Activated CD8-positive, alpha-beta memory T cell treated with anti-CD3 and anti-CD28 coated beads for 48 hours (primary cell): ENCODE results near the gene ANKS1B.
"Not testable (repeated sequence)": the region's sequence is repeated elsewhere in the genome, so short reads cannot be mapped to it uniquely, and the experiment has no call there.

ENCODE experiments used
- DNase-seq, 3 experiments: peaks; one replicate each; pipeline ENCODE4 v3.0.0-alpha.2; 2020; ENCODE audit warnings: low read depth in 2 of 3, low spot score in 2 of 3

The ANKS1B gene

DNA sequence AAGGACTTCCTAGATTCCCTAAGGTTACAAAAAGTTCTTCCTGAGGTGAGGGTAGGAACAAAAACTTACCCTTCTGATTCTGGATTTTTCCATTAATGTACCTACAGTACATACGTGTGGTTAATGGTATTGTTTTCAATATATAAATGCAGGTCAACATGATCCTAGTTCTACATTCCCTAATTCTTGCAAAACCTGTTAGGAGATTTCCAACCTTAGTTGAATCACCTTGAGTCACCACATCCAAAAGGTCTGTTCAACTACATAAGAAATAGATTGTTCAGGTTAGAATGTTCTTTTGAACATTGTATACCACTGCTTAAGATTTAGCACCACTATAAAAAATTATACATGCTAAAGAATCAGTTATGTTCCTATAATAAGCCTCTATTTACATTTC lies 218.3 kb downstream of the ANKS1B start:
- DNase-seq, result no peak

DNA sequence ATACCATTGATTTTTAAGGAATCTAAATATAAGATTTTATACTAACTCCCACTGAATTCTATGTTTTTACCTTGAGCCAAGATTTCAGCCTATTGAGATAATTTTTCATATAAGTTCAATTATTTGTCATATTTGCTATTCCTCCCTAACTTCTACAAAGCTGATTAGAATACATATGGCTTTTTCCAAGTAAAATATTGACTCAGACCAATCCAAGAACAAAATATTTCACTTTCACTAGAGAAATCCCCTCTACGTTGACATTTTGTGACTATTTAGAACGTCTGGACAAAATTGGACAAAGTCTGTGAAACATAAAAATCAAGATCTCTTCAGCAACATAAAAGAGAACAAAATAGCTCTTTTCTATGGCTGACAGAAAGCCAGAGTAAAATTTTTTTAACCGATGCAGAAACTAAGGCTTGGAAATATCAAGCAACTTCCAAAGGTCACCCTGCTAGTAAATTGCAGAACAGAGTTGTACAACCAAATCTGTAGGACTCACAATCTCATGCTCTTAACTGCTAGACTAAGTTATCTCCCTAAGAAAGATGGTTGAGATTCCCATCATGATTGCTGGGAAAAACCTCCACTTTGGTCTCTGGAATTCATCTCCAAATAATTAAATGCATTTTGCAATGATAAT lies 219.1 kb downstream of the ANKS1B start:
- DNase-seq, result no peak

DNA sequence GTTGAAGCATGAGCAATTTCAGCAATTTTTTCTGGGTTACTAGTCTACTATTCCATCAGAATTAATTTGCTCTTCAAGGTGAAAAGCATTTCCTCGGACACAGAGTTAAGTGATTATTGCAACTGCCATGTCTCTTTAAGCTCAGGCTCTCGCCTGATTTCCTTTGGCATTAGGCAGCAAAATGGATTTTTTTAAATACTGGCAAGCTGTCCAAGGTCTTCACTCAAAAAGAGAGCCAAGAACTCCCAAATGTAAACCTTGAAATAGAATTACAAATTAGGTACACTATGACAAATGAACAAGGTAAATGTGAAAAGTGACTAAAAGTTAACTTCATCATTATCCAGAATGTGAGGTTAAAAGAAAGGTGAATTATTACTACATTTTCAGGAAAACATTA lies 225.3 kb downstream of the ANKS1B start:
- DNase-seq, result no peak

DNA sequence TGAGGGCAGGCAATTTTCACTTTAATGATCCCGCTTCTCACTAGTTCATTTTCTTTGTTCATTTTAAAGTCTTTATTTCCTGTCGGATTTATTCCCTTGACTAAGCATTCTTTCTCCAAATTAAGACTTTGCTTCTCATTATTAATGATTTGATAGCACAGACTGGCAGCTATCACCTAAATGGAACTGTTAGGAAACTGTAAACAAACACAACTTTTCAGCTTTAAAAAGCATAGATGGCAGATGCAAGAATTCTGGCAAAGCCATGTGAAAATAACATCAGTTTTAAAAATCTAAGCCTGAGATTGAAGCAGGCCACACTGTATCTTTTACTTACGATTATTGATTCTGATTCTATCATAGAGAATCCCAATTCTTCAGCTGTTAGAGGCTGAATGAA lies 225.7 kb downstream of the ANKS1B start:
- DNase-seq, result no peak

DNA sequence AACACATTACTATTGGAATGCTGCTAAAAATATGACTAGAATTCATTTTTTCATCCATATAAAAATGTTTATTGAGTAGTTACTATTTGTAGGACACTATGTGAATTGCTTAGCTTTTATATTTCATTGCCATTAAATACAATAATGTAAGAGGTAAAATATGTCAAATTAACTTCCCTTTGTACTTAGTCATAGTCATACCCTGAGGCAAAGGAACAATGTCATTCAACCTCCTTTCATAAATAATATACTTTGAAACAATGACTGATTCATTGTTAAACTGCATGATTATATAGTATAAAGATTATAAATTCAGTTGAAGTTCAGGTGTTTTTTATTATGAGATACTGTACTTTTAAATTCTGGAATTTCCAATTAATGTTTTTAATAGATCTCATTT lies 232.0 kb downstream of the ANKS1B start:
- no peak for DNase-seq

DNA sequence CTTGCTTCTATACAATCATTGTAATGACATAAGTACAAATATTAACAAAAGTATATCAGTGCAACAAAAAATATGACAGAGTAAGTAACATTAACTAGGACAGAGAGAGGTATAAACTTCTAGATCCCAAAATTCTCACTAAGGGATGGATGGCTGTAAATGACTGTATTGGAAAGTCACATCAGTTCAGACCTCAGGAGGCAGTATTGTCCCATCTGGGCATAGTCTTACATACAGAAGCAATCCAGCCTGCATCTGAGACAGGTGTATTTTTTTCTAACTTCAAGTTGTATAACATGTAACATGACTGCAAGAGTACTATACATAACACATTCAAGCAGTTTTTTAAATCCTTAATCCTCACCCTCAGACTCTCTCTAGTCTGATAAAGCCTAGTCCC lies 238.2 kb downstream of the ANKS1B start:
- no peak for DNase-seq

DNA sequence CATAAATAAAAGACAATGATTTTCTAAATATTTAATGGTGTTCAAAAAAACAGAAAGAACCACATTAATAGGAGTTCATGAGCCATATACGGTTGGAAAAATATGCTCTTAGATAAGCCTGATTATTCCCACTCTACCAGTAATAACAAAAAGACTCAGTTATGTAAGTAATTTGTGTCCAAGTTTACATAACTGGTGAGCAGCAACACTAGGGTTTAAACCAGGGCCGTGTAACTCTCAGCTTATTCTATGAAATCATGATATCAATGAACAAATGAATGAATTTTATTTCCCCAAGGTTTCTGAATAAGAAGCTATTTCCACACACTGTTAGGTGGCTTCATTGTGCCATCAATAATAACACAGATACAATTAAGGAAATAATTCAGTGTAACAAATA lies 238.8 kb downstream of the ANKS1B start:
- no peak for DNase-seq

DNA sequence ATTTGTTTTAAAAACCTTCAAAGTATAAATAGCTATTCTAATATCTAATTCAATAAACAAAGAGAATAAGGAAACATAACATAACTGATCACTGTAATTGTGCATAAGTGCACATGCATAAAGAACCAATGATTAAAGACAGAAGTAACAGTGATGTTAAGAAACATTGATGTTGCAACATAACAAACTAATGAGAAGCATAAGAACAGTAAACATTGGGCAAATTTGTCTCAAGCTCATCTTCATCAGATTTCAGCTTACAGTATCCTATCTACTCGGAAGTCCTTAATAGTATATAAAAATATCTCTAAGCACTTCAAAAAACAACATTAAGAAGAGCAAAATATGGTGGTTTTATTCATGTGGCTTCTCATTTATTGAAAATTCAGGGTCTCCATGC lies 239.6 kb downstream of the ANKS1B start:
- DNase-seq, result no peak

DNA sequence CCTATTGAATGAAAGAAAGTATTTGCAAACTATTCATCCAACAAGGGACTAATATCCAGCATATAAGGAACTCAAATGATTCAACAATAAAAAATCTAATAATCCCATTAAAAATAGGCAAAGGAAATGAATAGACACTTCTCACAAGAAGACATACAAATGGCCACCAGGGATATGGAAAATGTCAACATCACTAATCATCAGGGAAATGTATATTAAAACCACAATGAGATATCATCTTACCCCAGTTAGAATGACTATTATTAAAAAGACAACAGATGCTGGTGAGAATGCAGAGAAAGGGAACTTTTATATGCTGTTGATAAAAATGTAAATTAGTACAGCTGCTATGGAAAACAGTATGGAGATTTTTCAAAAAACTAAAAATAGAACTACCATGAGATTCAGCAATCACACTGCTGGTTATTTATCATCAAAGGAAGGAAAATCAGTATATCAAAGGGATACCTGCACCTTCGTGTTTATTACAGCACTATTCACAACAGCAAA lies 247.9 kb downstream of the ANKS1B start:
- DNase-seq, result no peak

DNA sequence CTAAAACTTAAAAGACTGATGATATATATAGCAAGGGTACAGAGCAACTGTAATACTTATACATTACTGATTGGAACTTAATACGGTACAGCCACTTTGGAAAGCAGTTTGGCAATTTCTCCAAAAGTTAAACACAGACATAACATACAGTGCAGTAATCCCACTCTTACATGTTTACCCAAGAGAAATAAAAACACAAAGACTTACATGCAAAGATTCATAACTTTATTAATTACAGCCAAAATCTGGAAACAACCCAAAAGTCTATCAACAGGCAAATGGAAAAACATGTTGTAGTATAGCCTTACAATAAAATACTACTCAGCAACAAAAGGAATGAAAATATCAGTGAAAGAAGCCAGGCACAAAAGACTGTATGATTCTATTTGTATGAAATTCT lies 252.6 kb downstream of the ANKS1B start:
- no peak for DNase-seq

DNA sequence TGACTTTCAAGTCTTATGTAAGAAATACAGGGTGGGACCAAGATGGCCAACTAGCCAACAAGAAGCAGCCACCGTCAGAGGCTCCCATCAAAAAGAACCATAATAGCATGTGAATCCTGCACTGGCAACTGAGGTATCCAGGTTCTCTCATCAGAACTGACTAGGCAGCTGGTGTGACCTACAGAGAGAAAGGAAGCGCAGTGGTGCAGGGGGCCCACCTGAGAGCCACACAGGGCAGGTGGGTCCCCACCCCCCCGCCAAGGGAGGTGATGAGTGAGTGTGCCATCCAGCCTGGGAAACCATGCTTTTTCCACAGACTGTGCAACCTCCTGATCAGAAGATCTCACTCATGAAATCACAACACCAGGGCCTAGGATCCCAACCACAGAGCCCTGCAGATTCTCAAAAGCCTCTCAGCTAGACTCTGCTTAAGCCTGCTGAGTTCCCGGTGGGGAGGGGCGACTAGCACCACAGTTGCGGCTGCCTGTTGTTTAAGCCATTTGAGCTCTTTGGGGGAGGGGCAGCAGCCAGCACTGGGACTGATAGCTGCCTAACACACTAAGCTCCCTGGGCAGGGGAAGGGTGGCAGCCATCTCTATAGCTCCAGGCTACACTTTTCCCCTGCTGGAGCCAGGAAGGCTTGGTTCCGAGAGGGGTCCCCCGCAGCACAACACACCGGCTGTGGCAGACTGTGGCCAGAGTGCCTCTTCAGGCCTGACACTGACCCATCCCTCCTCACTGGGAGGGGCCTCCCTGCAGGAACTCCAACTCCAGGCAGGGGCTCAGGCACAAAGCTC lies 261.8 kb downstream of the ANKS1B start:
- no peak for DNase-seq

DNA sequence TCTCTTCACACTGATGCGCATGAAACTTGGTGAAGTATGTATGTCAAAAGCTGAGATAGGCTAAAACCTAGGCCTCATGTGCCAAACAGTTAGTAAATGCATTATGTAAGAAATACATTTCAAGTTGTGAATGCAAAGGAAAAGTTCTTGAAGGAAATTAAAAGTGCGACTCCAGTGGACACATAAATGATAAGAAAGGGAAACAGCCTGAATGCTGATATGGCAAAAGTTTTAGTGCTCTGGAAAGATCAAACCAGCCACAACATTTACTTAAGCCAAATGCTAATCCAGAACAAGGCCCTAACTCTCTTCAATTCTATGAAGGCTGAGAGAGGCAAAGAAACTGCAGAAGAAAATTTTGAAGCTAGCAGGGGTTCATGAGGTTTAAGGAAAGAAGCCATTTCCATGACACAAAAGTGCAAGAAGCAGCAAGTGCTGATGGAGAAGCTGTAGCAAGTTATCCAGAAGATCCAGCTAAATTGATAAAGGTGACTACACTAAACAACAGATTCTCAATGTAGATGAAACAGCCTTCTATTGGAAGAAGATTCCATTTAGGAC lies 262.9 kb downstream of the ANKS1B start:
- DNase-seq, result no peak

DNA sequence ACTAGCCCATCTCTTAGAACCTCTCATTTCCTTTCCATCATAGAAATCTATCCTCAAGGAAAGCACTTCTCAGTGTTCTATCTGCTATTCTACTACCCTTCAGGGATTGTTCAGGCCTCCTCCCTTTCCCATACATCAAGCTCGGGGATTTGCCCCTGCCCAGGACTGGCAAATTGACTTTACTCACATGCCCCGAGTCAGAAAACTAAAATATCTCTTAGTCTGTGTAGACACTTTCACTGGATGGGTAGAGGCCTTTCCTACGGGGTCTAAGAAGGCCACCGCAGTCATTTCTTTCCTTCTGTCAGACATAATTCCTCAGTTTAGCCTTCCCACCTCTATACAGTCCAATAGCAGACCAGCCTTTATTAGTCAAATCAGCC lies 264.7 kb downstream of the ANKS1B start:
- DNase-seq, result not testable (repeated sequence)

DNA sequence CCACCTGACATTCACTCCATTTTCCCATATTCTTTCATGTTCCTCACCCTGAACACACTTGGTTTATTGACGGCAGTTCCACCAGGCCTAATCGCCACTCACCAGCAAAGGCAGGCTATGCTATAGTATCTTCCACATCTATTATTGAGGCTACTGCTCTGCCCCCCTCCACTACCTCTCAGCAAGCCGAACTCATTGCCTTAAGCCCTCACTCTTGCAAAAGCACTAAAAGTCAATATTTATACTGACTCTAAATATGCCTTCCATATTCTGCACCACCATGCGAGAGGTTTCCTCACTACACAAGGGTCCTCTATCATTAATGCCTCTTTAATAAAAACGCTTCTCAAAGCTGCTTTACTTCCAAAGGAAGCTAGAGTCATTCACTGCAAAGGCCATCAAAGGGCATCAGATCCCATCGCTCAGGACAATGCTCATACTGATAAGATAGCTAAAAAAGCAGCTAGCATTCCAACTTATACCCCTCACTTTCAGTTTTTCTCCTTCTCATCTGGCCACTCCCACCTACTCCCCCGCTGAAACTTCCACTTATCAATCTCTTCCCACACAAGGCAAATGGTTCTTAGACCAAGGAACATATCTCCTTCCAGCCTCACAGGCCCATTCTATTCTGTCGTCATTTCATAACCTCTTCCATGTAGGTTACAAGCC lies 265.2 kb downstream of the ANKS1B start:
- DNase-seq, result not testable (repeated sequence)

DNA sequence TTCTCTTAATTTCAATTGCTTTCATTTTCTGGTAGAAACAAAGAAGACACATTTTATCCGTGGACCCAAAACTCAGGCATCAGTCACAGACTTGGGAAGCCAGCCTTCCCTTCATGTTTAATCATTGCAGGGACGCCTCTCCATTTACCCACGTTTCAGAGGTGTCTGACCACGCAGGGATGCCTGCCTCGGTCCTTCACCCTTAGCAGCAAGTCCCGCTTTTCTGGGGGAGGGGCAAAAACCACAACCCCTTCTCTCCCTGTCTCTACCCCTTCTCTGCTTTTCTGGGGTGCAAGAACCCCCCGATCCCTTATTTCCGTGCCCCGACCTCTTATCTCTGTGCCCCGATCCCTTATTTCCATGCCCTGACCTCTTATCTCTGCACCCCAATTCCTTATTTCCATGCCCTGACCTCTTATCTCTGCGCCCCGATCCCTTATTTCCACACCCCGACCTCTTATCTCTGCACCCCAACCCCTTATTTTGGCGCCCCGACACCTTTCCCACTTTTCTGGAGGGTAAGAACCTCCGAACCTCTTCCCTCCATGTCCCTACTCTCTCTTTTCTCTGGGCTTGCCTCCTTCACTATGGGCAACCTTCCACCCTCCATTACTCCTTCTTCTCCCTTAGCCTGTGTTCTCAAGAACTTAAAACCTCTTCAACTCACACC lies 268.8 kb downstream of the ANKS1B start:
- DNase-seq, result not testable (repeated sequence)

DNA sequence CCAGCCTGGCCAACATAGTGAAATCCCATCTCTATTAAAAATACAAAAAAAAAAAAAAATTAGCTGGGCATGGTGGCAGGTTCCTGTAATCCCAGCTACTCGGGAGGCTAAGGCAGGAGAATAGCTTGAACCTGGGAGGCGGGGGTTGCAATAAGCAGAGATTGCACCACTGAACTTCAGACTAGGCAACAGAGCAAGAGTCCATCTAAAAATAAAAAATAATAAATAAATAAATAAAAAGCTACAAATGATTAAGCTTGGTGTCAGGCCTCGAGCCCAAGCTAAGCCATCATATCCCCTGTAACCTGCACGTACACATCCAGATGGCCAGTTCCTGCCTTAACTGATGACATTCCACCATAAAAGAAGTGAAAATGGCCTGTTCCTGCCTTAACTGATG lies 269.8 kb downstream of the ANKS1B start:
- not testable (repeated sequence) for DNase-seq

DNA sequence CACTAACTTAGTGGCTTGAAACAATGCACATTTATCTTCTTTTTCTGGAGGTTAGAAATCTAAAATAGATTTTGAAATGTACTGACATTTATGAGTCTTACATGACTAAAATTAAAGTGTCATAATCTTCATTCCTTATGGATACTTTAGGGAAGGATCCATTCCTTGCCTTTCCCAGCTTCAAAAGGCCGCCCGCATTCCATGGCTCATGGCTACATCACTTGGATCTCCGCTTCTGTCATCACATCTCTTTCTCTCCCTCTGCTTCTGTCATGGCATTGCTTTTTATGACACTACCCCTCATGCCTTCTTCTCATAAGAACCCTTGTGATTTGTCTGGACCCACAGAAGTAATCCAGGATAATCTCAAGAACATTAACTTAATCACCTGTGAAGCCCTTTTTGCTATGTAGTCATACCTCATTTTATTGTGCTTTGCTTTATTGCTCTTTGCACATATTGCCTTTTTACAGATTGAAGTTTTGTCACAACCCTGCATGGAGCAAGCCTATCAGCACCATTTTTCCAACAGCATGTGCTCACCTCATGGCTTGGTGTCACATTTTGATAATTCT lies 270.7 kb downstream of the ANKS1B start:
- no peak for DNase-seq

DNA sequence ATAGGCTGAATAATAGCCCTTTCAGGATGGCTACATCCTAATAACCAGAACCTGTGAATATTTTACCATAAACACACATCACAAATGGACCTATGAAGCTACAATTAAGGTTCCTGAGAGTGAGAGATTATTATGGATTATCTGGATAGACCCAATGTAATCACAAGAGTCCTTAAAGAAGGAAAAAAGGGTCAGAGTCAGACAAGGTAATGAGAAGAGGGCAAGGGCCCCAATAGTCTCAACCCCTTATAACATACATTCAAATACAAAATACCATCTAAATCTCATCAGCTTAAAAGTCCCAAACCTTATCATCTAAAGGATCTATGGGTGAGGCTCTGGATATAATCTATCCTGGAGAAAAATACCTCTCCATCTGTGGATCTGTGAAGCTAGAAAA lies 272.5 kb downstream of the ANKS1B start:
- no peak for DNase-seq

DNA sequence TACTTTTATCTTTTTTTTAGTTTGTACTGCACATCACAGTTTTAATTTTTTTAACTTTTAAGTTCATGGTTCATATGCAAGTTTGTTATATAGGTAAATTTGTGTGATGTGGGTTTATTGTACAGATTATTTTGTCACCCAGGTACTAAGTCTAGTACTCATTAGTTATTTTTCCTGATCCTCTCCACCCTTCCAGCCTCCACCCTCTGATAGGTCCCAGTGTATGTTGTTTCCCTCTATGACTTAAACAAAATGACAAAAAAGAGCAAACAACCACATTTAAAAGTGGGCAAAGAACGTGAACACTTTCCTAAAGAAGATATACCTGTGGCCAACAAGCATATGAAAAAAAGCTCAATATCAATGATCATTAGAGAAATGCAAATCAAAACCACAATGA lies 273.5 kb downstream of the ANKS1B start:
- no peak for DNase-seq

DNA sequence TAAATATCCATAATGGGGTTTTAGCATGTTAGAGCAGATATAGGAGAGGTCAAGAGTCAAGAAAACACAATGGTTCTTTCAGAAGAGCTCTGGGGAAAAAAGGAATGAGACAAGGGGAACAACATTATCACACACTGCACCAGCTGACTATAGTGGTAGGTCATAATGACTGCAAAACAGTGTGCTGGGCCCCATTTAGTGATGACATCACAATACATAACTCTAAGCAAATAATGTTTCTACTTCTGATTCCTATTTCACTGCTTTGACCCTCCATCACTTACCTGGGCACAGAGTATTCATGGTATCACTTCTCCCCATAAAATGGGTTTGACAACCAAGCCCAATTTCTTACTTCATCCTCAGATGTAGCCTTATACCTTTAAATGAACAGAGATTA lies 275.1 kb downstream of the ANKS1B start:
- no peak for DNase-seq

DNA sequence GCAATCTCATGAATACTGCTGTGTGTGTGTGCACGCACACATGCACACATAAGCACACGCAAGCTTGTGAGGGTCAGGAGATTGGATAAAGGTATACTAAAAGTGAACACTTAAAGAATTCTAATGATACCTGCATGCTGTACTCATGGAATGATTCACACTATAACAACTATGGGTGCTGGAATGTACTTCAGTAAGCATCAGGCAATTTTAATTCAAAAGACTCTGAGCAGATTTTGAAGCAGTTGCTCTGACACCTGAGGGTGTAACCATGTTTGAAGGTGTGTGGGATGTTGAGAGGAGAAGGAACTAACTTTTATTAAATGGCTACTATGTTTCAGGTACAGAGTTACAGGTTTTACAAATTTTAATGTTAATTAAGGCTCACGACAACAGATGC lies 275.6 kb downstream of the ANKS1B start:
- DNase-seq, result no peak
